HG03460 (cell line): ENCODE measurements around the gene CLBA1.
A peak's percentile ranks its signal among the peaks of the same experiment; 100 is the strongest.

Experiments used
- ATAC-seq: cut with Tn5 transposase; IDR thresholded peaks from one replicate; pipeline ENCODE4 v1.9.1; 2021; ENCODE audit not compliant: unreplicated experiment

The CLBA1 gene

GRCh38 chr14:105005329-105005928 is 19.8 kb downstream of the CLBA1 start:
- no peak for ATAC-seq

- no peak for ATAC-seq
Measured at GRCh38 chr14:105005929-105006830, 20.6 kb downstream of the CLBA1 start.

DNA sequence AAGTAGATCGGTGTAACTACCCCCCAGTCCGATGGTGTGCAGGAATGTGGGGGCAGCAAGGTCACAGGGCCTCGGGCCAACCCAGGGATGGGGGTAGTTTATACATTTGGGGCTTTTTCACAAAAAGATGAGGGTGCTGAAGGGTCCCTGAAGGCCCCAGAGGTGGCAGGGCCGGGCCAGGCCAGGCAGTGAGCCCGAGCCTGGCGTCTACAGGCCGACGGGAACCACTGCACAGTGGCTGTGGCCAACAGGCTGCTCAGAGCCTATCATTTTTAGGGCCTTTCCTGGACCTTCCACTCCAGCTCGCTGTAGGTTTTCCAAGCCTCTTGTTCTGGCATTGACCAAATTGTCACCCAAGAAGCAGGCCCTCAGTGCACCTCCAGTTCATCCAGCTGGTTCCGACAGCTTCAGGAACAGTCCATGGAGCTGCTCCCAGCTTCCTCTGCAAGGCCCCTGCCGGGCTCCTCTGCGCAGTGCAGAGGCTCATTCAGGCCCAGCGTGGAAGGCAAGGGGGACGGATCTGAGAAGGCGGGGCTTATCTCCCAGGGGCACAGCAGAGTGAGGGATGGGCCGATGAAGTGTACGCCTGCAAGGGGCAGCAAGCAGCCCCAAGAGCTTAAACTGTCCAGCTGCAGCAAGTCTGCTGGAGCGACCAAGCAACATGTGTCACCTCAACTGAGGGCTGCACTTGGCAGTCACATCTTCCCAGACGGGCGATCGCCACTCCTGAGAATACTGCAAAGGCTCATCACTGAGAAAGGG is 21.4 kb downstream of the CLBA1 start:
- ATAC-seq = no peak

DNA sequence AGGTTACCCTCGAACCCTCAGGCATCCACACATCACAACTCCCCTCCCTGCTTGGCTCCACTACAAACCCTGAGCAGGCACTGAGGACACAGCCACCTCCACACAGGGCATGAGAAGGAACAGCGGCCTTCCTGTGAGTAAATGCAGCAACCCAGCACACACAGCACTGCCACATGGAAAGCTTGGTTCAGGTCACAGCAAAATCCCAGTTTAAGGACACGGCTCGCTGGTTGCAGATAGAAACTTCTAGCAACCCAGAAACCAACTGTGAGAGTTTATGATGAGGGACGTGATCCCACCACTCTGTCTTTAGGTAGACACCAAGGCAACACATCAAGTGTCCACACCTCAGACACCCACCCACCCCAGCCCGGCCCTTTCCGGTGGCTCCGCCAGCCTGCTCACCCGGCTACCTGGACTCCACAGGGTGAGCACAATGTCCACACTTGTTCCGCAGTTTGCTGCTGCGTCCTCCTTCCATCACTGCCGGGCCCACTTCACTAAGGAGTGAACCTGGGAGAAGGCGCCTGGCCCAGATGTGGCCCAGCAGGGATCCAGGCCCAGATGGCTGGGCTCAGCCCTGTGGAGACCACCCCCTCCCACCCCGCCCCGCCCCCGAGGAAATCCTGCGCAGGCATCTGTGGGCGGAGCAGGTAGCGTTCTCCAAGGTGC is 22.1 kb downstream of the CLBA1 start:
- no peak for ATAC-seq

DNA sequence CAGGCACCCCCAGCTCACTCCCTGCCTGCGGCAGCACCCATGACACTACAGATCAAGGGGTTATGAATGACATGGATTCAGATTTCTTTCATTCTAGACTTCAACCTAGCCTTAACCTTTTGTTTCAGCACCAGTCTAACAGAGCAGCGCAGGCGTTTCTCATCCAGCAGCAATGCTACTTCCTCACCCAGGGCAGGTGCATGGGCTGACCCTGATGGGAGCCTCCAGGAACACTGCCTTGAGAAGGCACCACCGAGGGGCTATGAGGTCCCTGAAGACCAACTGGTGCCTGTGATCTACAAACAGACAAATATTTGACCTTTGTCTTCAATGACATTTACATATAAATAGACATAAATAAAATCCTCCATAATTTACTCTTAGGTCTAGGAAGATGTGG is 24.5 kb downstream of the CLBA1 start:
- ATAC-seq = no peak

- no peak for ATAC-seq
Measured at GRCh38 chr14:105010891-105011291, 25.3 kb downstream of the CLBA1 start.

- ATAC-seq = no peak
Measured at GRCh38 chr14:105011312-105011990, 25.9 kb downstream of the CLBA1 start.

GRCh38 chr14:105012171-105012985 is 26.8 kb downstream of the CLBA1 start:
- no peak for ATAC-seq

GRCh38 chr14:105013150-105013785 is 27.7 kb downstream of the CLBA1 start:
- ATAC-seq = no peak

DNA sequence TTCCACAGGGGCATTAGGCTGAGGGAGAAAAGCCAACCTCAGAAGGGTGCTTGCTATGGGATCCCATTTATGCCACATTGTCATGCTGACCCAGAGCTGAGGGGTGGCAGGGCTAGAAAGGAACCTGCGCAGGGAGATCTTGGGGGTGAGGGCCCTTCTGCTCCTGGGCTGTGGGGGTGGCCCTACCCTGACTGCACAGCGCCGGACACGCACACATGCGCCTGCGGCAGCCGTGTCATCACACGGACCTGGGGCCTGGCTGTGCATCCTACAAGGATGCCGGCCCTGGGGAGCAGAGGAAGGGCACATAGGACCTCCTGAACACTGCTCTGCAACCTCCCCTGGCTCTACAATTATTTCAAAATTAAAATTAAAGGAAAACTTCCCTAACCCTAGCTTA is 28.4 kb downstream of the CLBA1 start:
- ATAC-seq = no peak

DNA sequence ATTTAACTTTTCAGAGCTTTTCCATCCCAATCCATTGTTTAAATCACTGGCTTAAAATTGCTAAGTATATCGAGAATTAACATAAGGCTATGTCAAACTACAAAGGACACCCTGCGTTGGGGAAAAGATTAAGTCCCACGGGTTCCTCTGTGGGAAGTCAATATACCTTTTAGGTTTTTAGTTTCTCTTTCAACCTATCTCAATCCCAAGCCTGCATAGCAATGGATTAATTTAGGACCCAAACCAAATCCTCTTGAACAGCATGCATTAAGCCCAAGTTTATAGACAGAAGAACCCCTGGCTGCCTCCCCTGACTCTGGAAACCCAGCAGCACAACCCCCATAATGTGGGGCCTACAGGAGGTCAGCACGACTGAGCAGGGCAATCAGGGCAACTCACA is 29.0 kb downstream of the CLBA1 start:
- ATAC-seq = no peak

- no peak for ATAC-seq
Measured at GRCh38 chr14:105015242-105015641, 29.7 kb downstream of the CLBA1 start.

DNA sequence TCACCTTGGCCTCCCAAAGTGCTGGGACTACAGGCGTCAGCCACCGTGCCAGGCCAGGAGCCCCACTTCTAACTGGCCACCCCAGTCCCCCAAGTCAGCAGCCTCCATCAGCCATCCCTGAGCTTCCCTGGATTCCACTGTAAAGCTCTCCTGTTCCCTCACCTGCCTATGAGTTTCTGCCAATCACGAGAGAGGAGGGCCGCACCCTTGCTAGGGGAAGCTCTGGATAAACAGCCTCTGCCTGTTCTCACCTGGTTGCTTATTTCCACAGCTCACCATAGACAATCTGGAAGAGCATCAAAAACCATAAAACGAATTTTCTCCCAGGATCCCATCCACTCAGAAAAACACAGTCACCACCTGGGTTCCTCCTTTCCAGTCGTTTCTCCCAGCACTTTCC is 30.3 kb downstream of the CLBA1 start:
- ATAC-seq = no peak

GRCh38 chr14:105018414-105018813 is 32.8 kb downstream of the CLBA1 start:
- no peak for ATAC-seq

- peak; percentile 34 for ATAC-seq
Measured at GRCh38 chr14:105019861-105020814, 34.5 kb downstream of the CLBA1 start.

- peak; percentile 68 for ATAC-seq
Measured at GRCh38 chr14:105020815-105021655, 35.4 kb downstream of the CLBA1 start, which contains the start of gene CDCA4. CDCA4 (minus strand) TSS chr14:105021083; CDS start chr14:105011929, 9,154 bp downstream.

- ATAC-seq = no peak
Measured at GRCh38 chr14:105021656-105022275, 36.2 kb downstream of the CLBA1 start.
